ENCODE data around the gene LAIR2. TPM values are rescaled to one million over a fixed set of nuclear protein-coding genes. Genes with fewer than 3 reads are reported as not detected.

LAIR2 gene
- total RNA-seq, 1 experiment from 2014 or later, result not detected

DNA sequence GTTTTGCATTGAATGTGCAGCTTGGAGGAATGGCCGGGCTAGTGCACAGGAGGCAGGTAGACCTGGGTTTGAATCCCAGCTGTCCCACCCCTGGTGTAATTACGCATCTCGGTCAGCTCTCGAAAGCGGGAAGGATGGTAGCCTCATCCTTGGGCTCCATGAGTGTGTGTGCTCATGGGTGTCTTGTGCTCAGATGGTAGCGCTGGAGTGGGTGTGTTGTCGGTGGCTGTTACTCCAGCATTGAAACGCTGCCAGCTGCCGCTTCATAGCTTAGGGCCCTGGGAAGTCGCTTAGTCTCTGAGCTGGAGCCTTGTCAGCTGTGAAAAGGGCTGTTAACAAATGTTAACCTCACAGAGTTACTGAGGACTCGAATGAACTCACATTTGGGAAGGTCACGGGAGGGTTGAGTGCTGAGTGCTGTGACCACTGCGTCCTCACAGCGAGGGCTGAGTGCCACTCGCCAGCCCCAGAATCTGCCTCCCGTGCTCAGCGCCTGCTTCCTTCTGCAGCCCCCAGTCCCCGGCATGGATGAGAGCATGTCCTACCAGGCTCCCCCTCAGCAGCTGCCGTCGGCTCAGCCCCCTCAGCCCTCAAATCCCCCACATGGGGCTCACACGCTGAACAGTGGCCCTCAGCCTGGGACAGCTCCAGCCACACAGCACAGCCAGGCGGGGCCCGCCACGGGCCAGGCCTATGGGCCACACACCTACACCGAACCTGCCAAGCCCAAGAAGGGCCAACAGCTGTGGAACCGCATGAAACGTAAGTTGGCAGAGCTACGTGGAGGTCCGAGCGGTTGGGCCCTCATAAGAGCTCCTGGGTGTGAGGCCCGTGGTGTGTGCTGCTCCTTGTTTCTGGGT, 48.5 kb upstream of the LAIR2 start:
- Histone ChIP-seq H3K27me3 (ENCODE audit: insufficient read depth, low read length) (no peaks in the 10 kb centered on the region), H3K79me2 (ENCODE audit: insufficient read depth, low read length) (peaks cover 99% of the 10 kb centered on the region), H3K9ac (ENCODE audit: low read length) (no peak overlapping the region), H3K4me1 (ENCODE audit: control insufficient read depth in 1 of 2, insufficient read depth in 2 of 2, low read length in 2 of 2) (peaks cover 7 to 12% of the 10 kb centered on the region in 2 experiments; a peak in 3 of 4 replicates), H3K36me3 (ENCODE audit: control insufficient read depth in 1 of 2, insufficient read depth in 2 of 2, low read length in 2 of 2) (peaks cover 62 to 78% of the 10 kb centered on the region in 2 experiments; a peak in 3 of 4 replicates), H3K4me2 (ENCODE audit: low read length) (no peak overlapping the region), H2AFZ (ENCODE audit: low read depth, low read length, poor library complexity, severe bottlenecking) (no peak overlapping the region), H3K9me3 (ENCODE audit: control insufficient read depth in 1 of 2, insufficient read depth in 1 of 2, low read depth in 1 of 2, low read length in 2 of 2) (no peaks in the 10 kb centered on the region), H3K9me2 (ENCODE audit: insufficient read depth) (no peaks in the 10 kb centered on the region), H3K27ac (ENCODE audit: low read depth, low read length) (no peak overlapping the region), H4K20me1 (ENCODE audit: insufficient read depth) (peaks cover 7% of the 10 kb centered on the region; the same call in 1 of the 2 replicates), H3K4me3 (replicated peaks in 1 of 2; ENCODE audit: low read depth in 1 of 2, low read length in 2 of 2) (no peak overlapping the region)
- ATAC-seq (no peak), DNase-seq (ENCODE audit: low read depth, low spot score) (no peak)
- intact Hi-C loops (cut with micrococcal nuclease), result no loop called here
- ChIA-PET RAD21 (ENCODE audit: low non-redundant PET in 1 of 2, low total read pairs in 2 of 2, uncharacterized antibody in 2 of 2, unreplicated experiment in 2 of 2) (no interaction called here), CTCF (no interaction called here), POLR2A (interaction anchor here (1.8 kb wide), 1 partner anchor 9 kb away, joined by 7 read pairs; the partner anchor contains the start of gene LENG9)
- BruUV-seq (replicated peaks), result no TSS peak
- no peak for TF ChIP-seq SIN3A (IDR thresholded peaks at IDR 0.05; ENCODE audit: low read depth)
- TF ChIP-seq SRF (IDR thresholded peaks at IDR 0.05; ENCODE audit: low read depth), result no peak
- TF ChIP-seq EZH2phosphoT487 (IDR thresholded peaks at IDR 0.05; ENCODE audit: borderline replicate concordance), result no peak
- TF ChIP-seq POLR2AphosphoS5 (IDR thresholded peaks at IDR 0.05; ENCODE audit: low read depth, low read length), result no peak
- no peak for TF ChIP-seq EGR1 (IDR thresholded peaks at IDR 0.05; ENCODE audit: low read depth)
- TF ChIP-seq, protein P1, sequence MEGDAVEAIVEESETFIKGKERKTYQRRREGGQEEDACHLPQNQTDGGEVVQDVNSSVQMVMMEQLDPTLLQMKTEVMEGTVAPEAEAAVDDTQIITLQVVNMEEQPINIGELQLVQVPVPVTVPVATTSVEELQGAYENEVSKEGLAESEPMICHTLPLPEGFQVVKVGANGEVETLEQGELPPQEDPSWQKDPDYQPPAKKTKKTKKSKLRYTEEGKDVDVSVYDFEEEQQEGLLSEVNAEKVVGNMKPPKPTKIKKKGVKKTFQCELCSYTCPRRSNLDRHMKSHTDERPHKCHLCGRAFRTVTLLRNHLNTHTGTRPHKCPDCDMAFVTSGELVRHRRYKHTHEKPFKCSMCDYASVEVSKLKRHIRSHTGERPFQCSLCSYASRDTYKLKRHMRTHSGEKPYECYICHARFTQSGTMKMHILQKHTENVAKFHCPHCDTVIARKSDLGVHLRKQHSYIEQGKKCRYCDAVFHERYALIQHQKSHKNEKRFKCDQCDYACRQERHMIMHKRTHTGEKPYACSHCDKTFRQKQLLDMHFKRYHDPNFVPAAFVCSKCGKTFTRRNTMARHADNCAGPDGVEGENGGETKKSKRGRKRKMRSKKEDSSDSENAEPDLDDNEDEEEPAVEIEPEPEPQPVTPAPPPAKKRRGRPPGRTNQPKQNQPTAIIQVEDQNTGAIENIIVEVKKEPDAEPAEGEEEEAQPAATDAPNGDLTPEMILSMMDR (IDR thresholded peaks at IDR 0.05 in 2 of 3, conservative IDR thresholded peaks at IDR 0.05 in 1 of 3; ENCODE audit: borderline replicate concordance in 1 of 3, insufficient read depth in 1 of 3, low read depth in 2 of 3, low read length in 2 of 3), result no peak
- no peak for TF ChIP-seq POLR2A (IDR thresholded peaks at IDR 0.05; ENCODE audit: borderline replicate concordance, extremely low read depth, insufficient read depth, insufficient read length)
- TF ChIP-seq, protein P2, sequence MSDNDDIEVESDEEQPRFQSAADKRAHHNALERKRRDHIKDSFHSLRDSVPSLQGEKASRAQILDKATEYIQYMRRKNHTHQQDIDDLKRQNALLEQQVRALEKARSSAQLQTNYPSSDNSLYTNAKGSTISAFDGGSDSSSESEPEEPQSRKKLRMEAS (IDR thresholded peaks at IDR 0.05), result no peak
- no peak for TF ChIP-seq JUND (IDR thresholded peaks at IDR 0.05)
- TF ChIP-seq, protein P3, sequence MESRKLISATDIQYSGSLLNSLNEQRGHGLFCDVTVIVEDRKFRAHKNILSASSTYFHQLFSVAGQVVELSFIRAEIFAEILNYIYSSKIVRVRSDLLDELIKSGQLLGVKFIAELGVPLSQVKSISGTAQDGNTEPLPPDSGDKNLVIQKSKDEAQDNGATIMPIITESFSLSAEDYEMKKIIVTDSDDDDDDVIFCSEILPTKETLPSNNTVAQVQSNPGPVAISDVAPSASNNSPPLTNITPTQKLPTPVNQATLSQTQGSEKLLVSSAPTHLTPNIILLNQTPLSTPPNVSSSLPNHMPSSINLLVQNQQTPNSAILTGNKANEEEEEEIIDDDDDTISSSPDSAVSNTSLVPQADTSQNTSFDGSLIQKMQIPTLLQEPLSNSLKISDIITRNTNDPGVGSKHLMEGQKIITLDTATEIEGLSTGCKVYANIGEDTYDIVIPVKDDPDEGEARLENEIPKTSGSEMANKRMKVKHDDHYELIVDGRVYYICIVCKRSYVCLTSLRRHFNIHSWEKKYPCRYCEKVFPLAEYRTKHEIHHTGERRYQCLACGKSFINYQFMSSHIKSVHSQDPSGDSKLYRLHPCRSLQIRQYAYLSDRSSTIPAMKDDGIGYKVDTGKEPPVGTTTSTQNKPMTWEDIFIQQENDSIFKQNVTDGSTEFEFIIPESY (IDR thresholded peaks at IDR 0.05; ENCODE audit: extremely low read depth, insufficient replicate concordance, low read length), result no peak
- no peak for TF ChIP-seq EZH2 (IDR thresholded peaks at IDR 0.05)
- no peak for TF ChIP-seq ZNF274 (IDR thresholded peaks at IDR 0.05; ENCODE audit: low read depth, low read length)
- TF ChIP-seq ZFX (IDR thresholded peaks at IDR 0.05), result no peak
- no peak for TF ChIP-seq RAD21 (IDR thresholded peaks at IDR 0.05; ENCODE audit: low read depth)
- no peak for TF ChIP-seq CBX3 (IDR thresholded peaks at IDR 0.05; ENCODE audit: low read depth)
- TF ChIP-seq, protein P4, sequence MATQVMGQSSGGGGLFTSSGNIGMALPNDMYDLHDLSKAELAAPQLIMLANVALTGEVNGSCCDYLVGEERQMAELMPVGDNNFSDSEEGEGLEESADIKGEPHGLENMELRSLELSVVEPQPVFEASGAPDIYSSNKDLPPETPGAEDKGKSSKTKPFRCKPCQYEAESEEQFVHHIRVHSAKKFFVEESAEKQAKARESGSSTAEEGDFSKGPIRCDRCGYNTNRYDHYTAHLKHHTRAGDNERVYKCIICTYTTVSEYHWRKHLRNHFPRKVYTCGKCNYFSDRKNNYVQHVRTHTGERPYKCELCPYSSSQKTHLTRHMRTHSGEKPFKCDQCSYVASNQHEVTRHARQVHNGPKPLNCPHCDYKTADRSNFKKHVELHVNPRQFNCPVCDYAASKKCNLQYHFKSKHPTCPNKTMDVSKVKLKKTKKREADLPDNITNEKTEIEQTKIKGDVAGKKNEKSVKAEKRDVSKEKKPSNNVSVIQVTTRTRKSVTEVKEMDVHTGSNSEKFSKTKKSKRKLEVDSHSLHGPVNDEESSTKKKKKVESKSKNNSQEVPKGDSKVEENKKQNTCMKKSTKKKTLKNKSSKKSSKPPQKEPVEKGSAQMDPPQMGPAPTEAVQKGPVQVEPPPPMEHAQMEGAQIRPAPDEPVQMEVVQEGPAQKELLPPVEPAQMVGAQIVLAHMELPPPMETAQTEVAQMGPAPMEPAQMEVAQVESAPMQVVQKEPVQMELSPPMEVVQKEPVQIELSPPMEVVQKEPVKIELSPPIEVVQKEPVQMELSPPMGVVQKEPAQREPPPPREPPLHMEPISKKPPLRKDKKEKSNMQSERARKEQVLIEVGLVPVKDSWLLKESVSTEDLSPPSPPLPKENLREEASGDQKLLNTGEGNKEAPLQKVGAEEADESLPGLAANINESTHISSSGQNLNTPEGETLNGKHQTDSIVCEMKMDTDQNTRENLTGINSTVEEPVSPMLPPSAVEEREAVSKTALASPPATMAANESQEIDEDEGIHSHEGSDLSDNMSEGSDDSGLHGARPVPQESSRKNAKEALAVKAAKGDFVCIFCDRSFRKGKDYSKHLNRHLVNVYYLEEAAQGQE (IDR thresholded peaks at IDR 0.05; ENCODE audit: low read depth), result no peak
- TF ChIP-seq TCF7L2 (IDR thresholded peaks at IDR 0.05; ENCODE audit: borderline replicate concordance, extremely low read depth, insufficient read depth, insufficient read length), result no peak
- no peak for TF ChIP-seq YY1 (IDR thresholded peaks at IDR 0.05; ENCODE audit: extremely low read depth, insufficient replicate concordance, low read depth, low read length)
- TF ChIP-seq, protein P5, sequence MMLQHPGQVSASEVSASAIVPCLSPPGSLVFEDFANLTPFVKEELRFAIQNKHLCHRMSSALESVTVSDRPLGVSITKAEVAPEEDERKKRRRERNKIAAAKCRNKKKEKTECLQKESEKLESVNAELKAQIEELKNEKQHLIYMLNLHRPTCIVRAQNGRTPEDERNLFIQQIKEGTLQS (IDR thresholded peaks at IDR 0.05), result no peak

Data from HCT116 (cell line).